ENCODE measurements around the gene LMF1. TPM values are rescaled to one million over a fixed set of nuclear protein-coding genes. Genes with fewer than 3 reads are reported as not detected.

The LMF1 gene
- total RNA-seq, 4 donors from 2014 or later = 7.7 to 15.8 (median 10.2) TPM

DNA sequence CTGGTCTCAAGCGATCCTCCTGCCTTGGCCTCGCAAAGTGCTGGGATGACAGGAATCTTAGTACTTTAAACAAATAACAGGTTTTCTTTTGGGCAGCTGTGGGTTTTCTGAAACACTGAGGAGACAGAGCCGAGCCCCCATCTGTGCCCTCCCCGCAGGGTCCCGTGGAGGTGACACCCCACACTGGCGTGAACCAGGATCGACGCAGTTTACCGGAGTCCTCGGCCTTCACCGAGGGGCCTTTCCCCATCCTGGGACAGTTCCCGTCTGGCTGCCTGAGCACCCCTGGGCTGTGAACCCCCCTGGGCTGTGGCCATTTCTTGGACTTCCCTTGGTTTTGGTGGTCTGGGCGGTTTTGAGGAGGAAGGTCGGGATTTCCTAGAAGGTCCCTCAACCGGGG is 154.9 kb downstream of the LMF1 start:
- no peak for TF ChIP-seq POLR2A (IDR thresholded peaks at IDR 0.05)
- TF ChIP-seq, protein P1, sequence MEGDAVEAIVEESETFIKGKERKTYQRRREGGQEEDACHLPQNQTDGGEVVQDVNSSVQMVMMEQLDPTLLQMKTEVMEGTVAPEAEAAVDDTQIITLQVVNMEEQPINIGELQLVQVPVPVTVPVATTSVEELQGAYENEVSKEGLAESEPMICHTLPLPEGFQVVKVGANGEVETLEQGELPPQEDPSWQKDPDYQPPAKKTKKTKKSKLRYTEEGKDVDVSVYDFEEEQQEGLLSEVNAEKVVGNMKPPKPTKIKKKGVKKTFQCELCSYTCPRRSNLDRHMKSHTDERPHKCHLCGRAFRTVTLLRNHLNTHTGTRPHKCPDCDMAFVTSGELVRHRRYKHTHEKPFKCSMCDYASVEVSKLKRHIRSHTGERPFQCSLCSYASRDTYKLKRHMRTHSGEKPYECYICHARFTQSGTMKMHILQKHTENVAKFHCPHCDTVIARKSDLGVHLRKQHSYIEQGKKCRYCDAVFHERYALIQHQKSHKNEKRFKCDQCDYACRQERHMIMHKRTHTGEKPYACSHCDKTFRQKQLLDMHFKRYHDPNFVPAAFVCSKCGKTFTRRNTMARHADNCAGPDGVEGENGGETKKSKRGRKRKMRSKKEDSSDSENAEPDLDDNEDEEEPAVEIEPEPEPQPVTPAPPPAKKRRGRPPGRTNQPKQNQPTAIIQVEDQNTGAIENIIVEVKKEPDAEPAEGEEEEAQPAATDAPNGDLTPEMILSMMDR (IDR thresholded peaks at IDR 0.05 in 4 of 5, conservative IDR thresholded peaks at IDR 0.05 in 1 of 5) = no peak
- DNase-seq (no peak), ATAC-seq (no peak)
- in situ Hi-C loops (cut with MboI; ENCODE audit: low sequenced_read_pairs in 4 of 4) (loop anchor here in 1 of 4 donors (25.0 kb wide), 1 partner anchor 246 kb away; the partner anchor contains the start of gene SSTR5), intact Hi-C loops (cut with DNase I; ENCODE audit: low total_unique reads) (no loop called here)
- Histone ChIP-seq H3K4me3 (no peak overlapping the region), H3K9me3 (no peaks in the 10 kb centered on the region), H3K27ac (no peak overlapping the region), H3K36me3 (no peaks in the 10 kb centered on the region), H3K4me1 (no peaks in the 10 kb centered on the region), H3K27me3 (peaks cover 45 to 60% (median 54%) of the 10 kb centered on the region in 3 donors)

DNA sequence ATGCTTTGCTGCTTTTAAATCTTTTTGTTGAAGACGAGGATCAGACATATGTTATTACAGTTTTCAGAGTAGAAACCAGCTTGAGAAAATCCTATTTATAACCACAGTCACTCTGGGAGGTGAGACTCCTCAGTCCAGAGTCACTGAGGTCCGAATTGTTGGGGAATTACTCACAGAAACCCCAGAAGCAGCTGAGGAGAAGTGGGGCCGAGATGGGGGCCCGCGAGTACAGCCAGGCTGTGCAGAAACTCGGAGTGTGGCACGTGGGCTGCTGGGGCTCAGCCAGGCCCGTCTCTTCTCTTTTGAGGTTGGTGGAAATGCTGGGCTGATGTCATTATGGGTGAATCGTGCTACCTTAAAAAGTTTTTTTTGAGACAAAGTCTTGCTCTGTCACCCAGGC is 155.8 kb downstream of the LMF1 start:
- in situ Hi-C loops (cut with MboI; ENCODE audit: low sequenced_read_pairs in 4 of 4) (loop anchor here in 1 of 4 donors (25.0 kb wide), 1 partner anchor 247 kb away; the partner anchor contains the start of gene SSTR5), intact Hi-C loops (cut with DNase I; ENCODE audit: low total_unique reads) (loop anchor here (5.0 kb wide), 1 partner anchor 242 kb away; no protein-coding TSS in a partner anchor)
- no peak for ATAC-seq
- H3K27me3 ChIP-seq = peaks cover 48 to 60% (median 49%) of the 10 kb centered on the region in 3 donors
- H3K27ac ChIP-seq = no peak overlapping the region
- H3K4me1 ChIP-seq = no peaks in the 10 kb centered on the region
- H3K4me3 ChIP-seq = no peak overlapping the region
- no peaks in the 10 kb centered on the region for H3K36me3 ChIP-seq
- DNase-seq = no peak
- TF ChIP-seq, protein P1 (IDR thresholded peaks at IDR 0.05 in 4 of 5, conservative IDR thresholded peaks at IDR 0.05 in 1 of 5) = no peak
- no peaks in the 10 kb centered on the region for H3K9me3 ChIP-seq

DNA sequence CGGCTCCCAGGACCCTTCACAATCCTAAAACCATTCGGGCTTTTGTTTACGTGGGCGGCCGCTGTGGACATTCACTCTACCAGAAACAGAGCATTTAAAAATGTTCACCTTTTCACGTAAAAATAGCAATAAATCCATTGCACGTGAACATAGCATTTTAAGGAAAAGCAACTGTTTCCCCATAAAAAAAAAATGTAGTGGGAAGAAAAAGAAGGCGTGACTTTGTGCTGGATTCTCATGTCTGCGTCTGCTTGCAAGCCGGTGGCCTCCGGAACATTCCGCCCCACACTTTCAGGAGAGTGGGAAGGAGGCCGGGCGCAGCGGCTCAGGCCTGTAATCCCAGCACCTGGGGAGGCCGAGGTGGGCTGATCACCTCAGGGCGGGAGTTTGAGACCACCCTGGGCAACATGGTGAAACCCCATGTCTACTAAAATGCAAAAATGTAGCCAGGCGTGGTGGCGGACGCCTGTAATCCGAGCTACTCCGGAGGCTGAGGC is 156.8 kb downstream of the LMF1 start:
- DNase-seq (no peak), ATAC-seq (no peak)
- no peaks in the 10 kb centered on the region for H3K9me3 ChIP-seq
- TF ChIP-seq, protein P1 (IDR thresholded peaks at IDR 0.05 in 4 of 5, conservative IDR thresholded peaks at IDR 0.05 in 1 of 5) = peak in 1 of 5 experiments; percentile 3
- TF ChIP-seq POLR2A (IDR thresholded peaks at IDR 0.05) = no peak
- H3K27ac ChIP-seq = no peak overlapping the region
- H3K4me1 ChIP-seq = no peaks in the 10 kb centered on the region
- peaks cover 43 to 57% (median 51%) of the 10 kb centered on the region in 3 donors for H3K27me3 ChIP-seq
- in situ Hi-C loops (cut with MboI; ENCODE audit: low sequenced_read_pairs in 4 of 4) = loop anchor here in 1 of 4 donors (25.0 kb wide), 1 partner anchor 248 kb away; the partner anchor contains the start of gene SSTR5
- H3K36me3 ChIP-seq = no peaks in the 10 kb centered on the region
- intact Hi-C loops (cut with DNase I; ENCODE audit: low total_unique reads) = loop anchor here (5.0 kb wide), 1 partner anchor 243 kb away; no protein-coding TSS in a partner anchor
- H3K4me3 ChIP-seq = no peak overlapping the region

DNA sequence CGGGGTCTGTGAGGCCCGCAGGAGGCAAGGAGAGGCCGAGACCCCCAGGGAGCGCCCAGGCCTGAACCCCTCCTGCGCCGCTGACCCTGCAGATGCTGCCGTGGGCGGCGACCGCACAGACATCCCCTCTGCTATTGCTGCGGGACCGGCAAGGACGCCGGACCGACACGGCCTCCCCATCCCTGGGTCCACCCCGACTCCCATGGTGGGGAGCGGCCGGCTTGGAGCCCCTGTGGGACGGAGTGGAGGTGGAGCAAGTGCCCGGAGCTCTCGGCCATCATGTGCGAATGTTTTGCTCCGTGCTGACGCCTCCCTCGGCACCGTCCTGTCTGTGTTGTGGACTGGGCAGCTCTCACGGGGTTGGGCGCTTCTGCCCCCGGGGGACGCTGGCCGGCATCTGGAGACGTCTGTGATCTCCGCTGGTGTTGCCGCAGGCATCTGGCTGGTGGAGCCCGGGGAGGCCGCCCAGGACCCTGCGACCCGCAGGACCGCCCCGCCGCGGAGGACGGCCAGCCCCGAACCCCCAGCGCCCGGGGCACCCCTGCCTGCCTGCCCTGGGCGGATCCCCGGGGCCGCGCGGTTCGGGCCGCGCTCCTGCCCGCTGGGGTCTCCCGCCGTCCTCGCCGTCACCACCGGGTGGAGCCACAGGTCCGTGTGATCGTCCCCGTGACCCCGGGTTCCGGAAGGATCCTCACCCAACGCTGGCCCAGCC is 157.4 kb downstream of the LMF1 start:
- no peak overlapping the region for H3K27ac ChIP-seq
- in situ Hi-C loops (cut with MboI; ENCODE audit: low sequenced_read_pairs in 4 of 4) = loop anchor here in 1 of 4 donors (25.0 kb wide), 1 partner anchor 249 kb away; the partner anchor contains the start of gene SSTR5
- no peak overlapping the region for H3K4me3 ChIP-seq
- DNase-seq (no peak), ATAC-seq (no peak)
- intact Hi-C loops (cut with DNase I; ENCODE audit: low total_unique reads) = loop anchor here (5.0 kb wide), 1 partner anchor 244 kb away; no protein-coding TSS in a partner anchor
- no peaks in the 10 kb centered on the region for H3K9me3 ChIP-seq
- H3K27me3 ChIP-seq = peaks cover 43 to 57% (median 51%) of the 10 kb centered on the region in 3 donors
- no peaks in the 10 kb centered on the region for H3K4me1 ChIP-seq
- H3K36me3 ChIP-seq = no peaks in the 10 kb centered on the region
- TF ChIP-seq POLR2A (IDR thresholded peaks at IDR 0.05) = no peak
- TF ChIP-seq, protein P1 (IDR thresholded peaks at IDR 0.05 in 4 of 5, conservative IDR thresholded peaks at IDR 0.05 in 1 of 5) = peak; percentile 25 to 51 (median 43)
